GM23338 (cell line): ENCODE results near the gene CXADR.

ENCODE experiments used
- CREB1 ChIP-seq: fragments of 250-450 bp; sonication (Bioruptor Pico); IDR thresholded peaks from 2 replicates; pipeline ENCODE4 v1.5.0; 2020; ENCODE audit warnings: low read depth, mild to moderate bottlenecking, moderate library complexity
- EZH2 ChIP-seq: fragments of 200-600 bp; sonication (generic); IDR thresholded peaks from one replicate; pipeline ENCODE4 v1.8.0; 2017; ENCODE audit warnings: antibody characterized with exemption, mild to moderate bottlenecking, low read depth; ENCODE audit not compliant: unreplicated experiment
- EZH2phosphoT487 ChIP-seq: fragments of 200-600 bp; sonication (generic); IDR thresholded peaks from one replicate; pipeline ENCODE4 v1.8.1; 2018; ENCODE audit warnings: antibody characterized with exemption; ENCODE audit not compliant: unreplicated experiment
- JUNB ChIP-seq: IDR thresholded peaks from one replicate; pipeline ENCODE4 v1.6.1; 2016; ENCODE audit warnings: antibody characterized with exemption; ENCODE audit not compliant: unreplicated experiment
- POLR2AphosphoS5 ChIP-seq: IDR thresholded peaks from 2 replicates; pipeline ENCODE4 v1.6.1; 2016; ENCODE audit warnings: antibody characterized with exemption, low read depth
- TF ChIP-seq, protein P1 (sequence below), 2 experiments: fragments of 200-600 bp in 1 of 2; sonication (generic) in 1 of 2; conservative IDR thresholded peaks; 2 replicates each; pipeline versions ENCODE4 v1.5.1 to v1.6.1; 2016 to 2017; ENCODE audit warnings: antibody characterized with exemption in 2 of 2, low read depth in 2 of 2, mild to moderate bottlenecking in 2 of 2, moderate library complexity in 1 of 2
- TF ChIP-seq, protein P2 (sequence below): IDR thresholded peaks from one replicate; pipeline ENCODE4 v1.6.1; 2018; ENCODE audit warnings: antibody characterized with exemption; ENCODE audit not compliant: unreplicated experiment
- TF ChIP-seq, protein P3 (sequence below): IDR thresholded peaks from 2 replicates; pipeline ENCODE4 v1.6.1; 2016; ENCODE audit warnings: antibody characterized with exemption

DNA sequence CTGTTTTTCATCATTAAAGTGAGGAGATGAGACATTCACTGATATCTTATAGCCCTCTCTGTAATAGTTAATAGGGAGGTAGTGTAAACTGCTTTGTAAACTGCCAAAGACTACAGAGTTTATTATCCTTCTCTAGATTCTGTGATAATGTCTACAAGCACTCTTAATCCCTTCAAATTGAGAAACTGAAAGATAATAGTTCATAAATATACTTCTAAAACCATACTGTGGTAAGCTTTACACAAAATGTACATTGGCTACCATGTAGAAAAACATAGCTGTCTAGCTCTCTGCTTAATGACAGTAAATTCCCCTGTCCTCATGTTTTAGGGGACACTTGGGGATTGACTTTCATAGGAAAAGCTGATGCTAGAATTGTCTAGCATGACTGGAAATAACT, 39.6 kb downstream of the CXADR start:
- TF ChIP-seq POLR2AphosphoS5 (no peak), EZH2 (no peak), EZH2phosphoT487 (no peak), CREB1 (no peak), JUNB (no peak)
- TF ChIP-seq, protein P1, sequence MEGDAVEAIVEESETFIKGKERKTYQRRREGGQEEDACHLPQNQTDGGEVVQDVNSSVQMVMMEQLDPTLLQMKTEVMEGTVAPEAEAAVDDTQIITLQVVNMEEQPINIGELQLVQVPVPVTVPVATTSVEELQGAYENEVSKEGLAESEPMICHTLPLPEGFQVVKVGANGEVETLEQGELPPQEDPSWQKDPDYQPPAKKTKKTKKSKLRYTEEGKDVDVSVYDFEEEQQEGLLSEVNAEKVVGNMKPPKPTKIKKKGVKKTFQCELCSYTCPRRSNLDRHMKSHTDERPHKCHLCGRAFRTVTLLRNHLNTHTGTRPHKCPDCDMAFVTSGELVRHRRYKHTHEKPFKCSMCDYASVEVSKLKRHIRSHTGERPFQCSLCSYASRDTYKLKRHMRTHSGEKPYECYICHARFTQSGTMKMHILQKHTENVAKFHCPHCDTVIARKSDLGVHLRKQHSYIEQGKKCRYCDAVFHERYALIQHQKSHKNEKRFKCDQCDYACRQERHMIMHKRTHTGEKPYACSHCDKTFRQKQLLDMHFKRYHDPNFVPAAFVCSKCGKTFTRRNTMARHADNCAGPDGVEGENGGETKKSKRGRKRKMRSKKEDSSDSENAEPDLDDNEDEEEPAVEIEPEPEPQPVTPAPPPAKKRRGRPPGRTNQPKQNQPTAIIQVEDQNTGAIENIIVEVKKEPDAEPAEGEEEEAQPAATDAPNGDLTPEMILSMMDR (conservative IDR thresholded peaks at IDR 0.05; ENCODE audit: low read depth in 2 of 2) = no peak
- TF ChIP-seq, protein P2, sequence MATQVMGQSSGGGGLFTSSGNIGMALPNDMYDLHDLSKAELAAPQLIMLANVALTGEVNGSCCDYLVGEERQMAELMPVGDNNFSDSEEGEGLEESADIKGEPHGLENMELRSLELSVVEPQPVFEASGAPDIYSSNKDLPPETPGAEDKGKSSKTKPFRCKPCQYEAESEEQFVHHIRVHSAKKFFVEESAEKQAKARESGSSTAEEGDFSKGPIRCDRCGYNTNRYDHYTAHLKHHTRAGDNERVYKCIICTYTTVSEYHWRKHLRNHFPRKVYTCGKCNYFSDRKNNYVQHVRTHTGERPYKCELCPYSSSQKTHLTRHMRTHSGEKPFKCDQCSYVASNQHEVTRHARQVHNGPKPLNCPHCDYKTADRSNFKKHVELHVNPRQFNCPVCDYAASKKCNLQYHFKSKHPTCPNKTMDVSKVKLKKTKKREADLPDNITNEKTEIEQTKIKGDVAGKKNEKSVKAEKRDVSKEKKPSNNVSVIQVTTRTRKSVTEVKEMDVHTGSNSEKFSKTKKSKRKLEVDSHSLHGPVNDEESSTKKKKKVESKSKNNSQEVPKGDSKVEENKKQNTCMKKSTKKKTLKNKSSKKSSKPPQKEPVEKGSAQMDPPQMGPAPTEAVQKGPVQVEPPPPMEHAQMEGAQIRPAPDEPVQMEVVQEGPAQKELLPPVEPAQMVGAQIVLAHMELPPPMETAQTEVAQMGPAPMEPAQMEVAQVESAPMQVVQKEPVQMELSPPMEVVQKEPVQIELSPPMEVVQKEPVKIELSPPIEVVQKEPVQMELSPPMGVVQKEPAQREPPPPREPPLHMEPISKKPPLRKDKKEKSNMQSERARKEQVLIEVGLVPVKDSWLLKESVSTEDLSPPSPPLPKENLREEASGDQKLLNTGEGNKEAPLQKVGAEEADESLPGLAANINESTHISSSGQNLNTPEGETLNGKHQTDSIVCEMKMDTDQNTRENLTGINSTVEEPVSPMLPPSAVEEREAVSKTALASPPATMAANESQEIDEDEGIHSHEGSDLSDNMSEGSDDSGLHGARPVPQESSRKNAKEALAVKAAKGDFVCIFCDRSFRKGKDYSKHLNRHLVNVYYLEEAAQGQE = no peak
- TF ChIP-seq, protein P3, sequence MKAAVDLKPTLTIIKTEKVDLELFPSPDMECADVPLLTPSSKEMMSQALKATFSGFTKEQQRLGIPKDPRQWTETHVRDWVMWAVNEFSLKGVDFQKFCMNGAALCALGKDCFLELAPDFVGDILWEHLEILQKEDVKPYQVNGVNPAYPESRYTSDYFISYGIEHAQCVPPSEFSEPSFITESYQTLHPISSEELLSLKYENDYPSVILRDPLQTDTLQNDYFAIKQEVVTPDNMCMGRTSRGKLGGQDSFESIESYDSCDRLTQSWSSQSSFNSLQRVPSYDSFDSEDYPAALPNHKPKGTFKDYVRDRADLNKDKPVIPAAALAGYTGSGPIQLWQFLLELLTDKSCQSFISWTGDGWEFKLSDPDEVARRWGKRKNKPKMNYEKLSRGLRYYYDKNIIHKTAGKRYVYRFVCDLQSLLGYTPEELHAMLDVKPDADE = no peak
